ENCODE results near the gene C13orf46.
"Not testable (repeated sequence)": the region's sequence is repeated elsewhere in the genome, so short reads cannot be mapped to it uniquely, and the experiment has no call there.

C13orf46 gene

DNA sequence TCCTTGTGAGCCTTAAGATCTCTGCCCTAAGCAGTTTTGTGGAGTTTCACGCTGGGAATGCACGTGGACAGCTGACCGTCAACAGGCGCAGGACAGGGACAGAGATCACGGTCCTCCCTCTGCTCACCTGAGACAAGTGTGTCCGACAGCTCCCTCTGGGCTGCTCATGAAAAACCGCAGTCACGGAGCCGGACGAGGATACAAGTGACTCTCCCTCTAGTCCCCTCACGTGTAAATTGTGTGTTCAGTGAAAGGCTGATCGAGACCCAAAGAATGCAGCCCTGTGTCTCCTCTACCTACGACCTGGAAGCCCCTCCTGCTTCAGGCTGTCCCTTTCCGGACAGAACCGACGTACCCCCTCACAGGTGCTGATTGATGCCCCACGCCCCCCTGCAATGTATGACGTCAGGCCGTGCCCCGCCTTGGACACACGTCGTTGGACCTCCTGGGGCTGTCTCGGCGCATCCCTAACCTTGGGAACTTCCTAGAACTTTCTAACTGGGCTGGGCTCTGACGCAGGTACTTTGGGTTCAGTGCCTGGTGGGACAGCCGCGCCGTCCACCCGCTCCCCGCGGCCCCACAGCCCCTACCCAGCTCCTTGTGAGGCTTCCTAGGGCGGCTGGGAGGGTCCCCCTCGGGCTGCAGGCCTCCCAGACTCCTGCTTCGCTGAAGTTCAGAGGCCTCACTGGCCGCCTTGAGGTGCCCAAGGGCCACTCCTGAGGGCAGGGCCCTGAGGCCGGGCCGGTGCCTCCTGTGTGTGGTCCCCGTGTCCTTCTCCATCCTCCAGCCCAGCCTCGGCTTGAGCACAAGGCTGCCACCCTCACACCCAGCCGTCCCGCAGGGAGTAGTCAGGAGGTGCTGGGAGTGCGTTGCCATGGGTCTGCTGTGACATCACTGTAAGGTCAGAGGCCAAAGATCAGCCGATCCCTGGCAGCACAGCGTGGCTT is at the start of gene C13orf46:
C13orf46 (minus strand) TSS at position 859 of the 947 bp plus-strand sequence; CDS start at position 780, 79 bp downstream.
- DNase-seq, result no peak

DNA sequence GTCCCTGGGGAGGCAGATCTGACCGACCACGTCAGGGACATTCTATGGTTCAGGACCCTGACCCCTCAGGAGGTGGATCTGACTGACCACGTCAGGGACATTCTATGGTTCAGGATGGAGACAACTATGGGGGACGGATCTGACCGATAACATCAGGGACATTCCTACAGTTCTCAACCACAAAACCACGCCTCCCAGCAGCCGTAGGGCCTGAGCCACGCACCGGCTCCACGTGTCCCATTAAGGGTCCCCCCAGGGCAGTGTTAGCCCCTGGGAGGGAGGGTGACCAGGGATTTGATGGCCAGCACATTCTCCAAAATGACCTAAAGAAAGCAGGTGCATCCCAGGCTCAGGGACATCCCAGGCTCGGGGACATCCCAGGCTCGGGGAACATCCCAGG is 49.0 kb upstream of the C13orf46 start:
- DNase-seq, result no peak

DNA sequence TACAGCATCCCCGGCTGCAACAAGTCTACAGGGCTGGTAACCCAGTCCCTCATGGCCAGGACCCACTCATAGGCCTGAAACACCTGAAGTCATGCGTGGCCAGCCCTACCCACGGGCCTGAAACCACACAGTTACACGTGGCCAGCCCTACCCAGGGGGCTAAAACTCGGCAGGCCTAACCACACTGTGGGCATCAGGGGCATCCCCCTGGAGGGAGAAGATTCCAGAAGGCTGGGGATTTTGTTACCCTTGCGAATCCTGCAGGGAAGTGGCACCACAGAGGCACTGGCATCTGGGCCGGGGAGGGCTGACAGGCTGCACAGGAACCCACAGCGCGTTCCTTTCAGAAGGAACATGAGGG is 48.4 kb upstream of the C13orf46 start:
- DNase-seq, result no peak

DNA sequence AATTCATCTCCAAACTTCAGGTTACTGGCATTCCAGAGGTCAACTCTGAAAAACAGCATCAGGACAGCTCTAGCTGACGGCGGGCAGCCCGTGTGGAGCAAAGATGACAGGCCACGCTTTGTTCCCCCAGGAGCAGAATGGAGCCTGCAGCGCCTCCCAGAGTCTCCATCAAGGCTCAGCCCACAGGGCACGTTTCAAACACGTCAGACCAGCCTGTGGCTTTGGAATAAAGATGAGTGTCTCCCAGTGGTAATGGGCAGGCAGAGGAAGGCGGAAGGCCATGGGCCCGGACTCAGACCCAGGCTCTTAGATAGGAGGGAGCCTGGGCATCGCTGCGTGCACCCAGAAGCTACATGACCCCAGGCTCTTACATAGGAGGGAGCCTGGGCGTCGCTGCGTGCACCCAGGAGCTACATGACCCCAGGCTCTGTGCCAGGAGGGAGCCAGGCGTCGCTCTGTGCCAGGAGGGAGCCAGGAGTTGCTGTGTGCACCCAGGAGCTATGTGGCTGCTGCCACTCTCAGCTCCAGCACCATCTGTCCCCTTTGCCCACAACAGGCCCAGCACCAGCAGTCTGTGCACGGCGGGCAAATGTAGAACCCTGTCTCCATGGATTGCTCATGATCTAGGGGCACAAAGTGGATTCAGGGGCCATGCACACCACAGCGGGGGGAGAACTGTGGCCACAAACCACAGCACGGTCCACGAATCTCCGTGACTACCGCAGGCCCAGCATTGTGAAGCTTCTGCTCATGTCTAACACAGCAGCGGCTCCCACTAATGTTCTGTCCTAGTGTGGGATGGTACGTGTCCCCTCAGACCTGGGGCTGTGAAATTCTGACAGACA is 47.8 kb upstream of the C13orf46 start:
- peak in 17 of 56 donors; percentile 12 to 66 (median 42) for DNase-seq

DNA sequence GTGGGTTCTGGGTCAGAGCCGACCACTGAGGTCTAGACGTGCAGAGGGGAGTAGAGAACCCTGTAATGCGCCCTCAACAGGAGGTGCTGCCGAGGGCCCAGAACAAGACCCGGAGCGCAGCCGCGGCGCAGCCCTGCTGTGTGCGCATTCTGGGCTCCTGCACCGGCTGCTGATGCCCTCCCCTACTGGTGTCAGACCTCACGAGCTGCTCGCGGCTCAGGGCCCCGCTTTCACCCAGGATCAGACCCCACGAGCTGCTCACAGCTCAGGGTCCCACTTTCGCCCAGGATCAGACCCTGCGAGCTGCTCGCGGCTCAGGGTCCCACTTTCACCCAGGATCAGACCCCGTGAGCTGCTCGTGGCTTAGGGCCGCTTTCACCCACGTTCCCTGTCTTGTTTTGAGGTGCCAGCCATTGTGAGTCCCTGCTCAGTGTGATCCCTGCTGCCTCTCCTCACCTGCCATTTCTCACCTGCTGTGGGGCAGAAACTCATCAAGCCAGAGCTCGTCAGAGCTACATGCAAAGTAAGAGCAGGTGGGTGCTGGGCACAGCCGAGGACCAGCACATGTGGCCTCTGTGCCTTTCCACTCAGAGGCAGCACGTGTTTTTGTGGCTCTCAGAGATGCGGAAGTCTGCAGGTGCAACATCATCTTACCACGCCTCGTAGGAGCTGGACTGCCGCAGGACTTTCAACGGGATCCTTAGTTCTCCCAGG is 47.0 kb upstream of the C13orf46 start:
- DNase-seq, result no peak

DNA sequence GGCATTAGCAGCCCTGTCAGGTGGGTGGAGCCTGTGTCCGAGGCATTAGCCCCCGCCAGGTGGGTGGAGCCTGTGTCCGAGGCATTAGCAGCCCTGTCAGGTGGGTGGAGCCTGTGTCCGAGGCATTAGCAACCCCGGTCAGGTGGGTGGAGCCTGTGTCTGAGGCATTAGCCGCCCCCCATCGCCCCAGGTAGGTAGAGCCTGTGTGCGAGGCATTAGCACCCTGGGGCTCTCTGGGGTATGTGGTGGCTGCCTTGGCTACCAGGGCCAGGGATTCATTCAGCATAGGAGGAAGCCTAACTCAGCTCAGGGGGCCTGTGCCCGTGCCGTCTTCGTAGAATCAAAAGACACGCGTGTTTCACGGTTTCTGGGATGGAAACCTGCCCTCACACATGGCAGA is 46.3 kb upstream of the C13orf46 start:
- not testable (repeated sequence) for DNase-seq

DNA sequence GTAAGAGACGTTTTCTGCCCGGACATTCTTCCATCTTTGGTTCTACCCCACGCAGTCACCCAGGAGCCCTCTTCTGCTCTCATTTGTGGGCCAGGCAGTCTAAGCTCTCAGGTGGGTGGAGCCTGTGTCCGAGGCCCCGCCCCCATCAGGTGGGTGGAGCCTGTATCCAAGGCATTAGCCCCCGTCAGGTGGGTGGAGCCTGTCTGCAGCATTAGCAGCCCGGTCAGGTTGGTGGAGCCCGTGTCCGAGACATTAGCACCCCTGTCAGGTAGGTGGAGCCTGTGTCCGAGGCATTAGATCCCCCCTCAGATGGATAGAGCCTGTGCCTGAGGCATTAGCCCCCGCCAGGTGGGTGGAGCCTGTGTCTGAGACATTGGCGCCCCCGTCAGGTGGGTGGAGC is 45.5 kb upstream of the C13orf46 start:
- peak in 1 of 56 donors; percentile 42 for DNase-seq

DNA sequence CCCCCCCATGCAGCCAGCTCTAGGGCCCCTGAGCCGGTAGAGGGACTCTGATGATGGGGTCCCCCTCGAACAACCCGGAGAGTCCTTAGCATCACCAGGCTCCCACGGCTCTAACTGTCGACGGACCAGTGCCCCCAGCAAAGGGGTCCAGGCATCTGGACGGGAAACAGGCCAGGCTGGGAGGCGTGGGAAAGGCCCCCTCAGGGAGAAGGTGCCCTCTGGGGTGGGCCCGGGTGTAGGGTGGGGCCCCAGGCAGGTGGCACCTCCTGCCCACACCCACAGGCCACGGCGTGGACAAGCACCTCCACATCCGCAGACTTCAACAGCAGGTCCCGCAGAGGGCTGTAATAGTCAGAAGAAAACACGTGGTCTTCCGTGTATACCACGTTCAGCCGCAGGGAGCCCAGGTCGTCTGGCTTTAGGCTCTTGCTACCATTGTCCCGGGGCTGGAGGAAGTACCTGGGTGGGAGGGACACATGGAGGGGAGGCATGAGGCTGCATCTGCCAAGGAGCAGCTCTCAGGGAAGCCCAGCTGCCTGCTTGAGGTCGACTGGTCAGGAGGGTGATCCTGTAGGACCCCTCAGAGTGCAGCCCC is 44.7 kb upstream of the C13orf46 start:
- no peak for DNase-seq

DNA sequence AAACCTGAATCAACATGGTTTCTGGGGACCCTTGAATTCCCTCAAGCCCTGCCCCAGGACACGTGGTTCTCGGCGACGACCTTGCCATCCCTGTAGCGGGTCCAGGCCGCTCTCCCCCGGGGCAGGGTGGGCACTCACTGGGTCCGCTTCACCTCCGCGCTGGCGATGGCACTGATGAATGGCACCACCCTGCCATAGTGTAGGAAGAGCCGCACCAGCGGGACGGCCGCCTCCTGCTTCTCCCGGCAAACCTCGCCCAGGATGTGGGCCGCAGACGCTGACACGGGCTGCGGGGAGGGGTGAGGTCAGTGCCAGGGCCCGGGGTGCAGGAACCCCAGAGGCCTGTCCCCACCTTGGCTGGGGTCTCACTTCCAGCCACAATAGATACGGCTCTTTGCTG is 44.1 kb upstream of the C13orf46 start:
- DNase-seq, result no peak

DNA sequence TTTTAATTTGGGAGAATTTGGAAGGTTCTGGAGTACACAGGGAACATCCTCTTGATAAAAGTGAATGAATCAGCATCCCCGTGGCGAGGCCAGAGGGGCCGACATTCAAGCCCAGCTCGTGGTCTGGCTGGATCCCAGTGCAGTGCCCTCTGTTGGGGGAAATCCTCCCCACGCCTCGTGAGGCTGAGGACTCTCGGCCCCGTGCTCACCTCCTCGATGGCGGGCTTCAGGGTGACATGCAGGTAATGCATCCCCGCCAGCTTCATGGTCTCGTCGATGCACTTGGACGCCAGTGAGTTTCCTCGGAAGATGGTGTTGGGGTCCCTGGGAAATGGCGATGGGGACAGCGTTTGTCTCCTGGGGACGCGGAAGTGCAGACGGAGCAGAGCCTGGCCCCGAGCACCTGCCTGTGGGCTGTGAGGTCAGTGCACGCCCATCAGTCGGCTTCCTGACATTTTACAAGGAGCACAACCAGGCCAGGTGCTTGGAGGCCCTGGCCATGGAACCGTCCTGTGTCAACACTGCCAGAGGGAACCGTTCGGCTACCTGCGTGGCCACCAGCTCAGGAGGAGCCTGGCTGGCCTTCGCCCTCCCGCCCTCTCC is 43.3 kb upstream of the C13orf46 start:
- DNase-seq, result no peak

DNA sequence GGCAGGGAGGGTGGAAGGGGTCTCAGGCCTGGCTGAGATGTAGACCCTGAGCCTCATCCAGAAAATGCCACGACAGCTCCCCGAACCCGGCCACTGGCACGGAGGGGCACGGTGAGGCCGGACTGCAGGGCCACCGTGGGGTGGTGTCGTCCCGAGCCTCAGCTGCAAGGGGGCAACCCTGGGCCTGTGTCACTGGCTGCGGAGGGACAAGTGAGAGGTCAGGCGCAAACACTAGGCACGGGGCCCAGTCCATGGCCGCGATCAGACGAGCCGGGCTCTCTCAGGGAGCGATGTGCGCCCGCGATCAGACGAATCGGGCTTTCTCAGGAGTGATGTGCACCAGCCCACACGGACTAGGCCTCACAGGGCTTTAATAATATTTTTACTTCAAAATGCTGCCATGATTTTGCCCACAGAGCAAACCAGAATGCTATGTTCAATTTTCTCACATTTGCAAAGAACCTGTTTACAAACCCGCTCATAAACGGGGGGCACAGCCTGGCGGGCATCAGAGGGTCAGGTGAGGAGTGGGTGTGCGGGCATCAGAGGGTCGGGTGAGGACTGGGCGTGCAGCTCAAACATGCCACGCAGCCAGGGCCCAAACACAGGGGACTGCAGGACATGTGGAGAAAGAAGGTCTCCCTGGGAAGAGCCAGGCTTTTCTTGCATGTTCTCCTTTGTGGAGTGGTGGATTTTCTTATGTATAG is 42.6 kb upstream of the C13orf46 start:
- DNase-seq, result no peak

DNA sequence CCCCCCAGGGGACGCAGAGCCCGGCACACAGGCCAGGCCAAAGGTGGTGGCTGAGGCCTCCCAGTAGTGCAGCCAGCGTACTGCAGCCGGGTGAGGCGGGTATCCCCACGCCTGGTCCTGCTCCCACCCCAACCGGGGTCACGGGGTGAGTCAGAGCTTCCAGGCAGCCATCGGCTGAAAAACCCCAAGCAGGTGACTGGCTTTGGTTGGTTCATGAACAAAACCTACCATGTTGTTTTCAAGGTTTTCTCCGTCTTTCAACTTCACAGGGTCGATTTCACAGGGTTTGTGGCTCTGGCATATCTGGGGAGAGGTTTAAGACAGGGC is 42.1 kb upstream of the C13orf46 start:
- no peak for DNase-seq

DNA sequence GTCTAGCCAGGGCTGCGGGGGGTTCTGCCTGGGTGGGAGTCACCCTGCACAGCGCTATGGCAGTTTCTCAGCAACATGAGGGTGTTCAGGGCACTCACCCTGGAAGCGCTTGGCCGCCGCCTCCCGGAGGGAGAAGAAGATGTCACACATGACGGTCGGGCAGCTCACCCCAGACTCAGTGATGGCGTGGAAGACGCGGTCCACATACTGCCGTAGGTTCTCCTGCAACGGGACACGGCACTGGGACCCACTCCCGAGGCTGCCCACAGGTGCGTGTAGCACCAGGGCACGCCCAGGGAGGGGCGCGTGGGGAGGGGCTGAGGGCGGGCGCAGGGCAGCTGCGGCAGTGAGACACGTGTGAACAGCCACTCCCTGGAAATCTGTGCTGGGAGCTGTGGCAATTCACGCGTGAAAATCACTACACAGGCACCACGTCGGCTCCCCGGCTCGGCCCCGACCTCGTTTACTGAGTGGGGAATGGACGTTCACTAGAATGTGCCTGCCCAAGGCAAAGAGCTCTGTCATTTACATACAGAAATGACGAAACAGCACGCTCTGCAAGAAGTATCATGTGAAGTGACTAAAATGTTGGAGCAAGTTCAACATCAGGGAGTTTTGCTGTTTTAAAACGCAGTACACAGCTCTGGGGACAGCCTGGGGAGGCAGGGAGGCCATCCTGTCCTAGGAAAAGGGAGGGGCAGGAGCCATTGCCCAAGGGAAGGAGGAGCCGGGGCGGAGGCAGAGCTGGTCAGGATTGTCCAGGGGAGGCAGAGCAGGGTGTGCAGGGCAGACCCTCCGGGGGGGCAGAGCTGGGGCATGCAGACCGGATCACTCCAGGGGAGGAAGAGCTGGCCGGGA is 41.5 kb upstream of the C13orf46 start:
- no peak for DNase-seq

DNA sequence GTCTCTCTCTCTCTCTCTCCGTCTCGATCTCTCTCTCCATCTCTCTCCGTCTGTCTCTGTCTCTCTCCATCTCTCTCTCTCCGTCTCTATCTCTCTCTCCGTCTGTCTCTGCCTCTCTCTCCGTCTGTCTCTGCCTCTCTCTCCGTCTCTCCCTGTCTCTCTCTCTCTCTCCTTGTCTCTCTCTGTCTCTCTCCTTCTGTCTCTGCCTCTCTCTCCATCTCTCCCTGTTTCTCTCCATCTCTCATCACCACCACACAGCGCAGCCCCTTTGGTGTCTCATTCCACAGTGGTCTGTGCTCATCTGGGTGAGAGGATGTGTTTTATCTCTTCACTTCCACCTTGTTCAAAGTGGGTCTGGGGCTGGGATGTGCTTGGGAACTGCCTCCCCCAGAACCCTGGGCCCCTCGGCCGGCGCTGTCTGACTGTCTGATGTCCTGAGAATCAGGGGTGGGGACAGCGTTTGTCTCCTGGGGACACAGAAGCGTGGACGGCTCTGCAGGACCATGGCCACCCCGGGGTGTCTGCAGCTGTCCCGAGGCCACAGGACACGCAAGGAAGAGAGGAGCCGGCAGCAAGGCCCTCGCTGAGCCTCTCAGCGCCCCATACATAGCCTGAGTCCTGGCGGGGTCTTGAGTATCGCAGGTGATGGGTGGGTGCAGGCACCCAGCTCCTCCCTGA is 40.2 kb upstream of the C13orf46 start:
- DNase-seq, result no peak

DNA sequence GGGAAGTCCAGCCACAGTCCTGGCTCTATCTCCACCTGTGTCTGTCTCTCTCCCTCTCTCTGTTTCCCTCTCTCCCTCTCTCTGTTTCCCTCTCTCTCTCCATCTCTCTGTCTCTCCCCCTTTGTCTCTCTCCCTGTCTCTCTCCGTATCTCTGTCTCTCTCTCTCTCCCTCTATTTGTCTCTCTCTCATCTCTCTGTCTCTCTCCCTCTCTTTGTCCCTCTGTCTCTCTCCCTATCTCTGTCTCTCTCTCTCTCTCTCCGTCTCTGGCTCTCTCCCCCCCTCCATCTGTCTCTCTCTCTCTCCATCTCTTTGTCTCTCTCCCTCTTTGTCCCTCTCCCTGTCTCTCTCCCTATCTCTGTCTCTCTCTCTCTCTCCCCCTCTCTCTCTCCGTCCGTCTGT is 39.5 kb upstream of the C13orf46 start:
- no peak for DNase-seq

DNA sequence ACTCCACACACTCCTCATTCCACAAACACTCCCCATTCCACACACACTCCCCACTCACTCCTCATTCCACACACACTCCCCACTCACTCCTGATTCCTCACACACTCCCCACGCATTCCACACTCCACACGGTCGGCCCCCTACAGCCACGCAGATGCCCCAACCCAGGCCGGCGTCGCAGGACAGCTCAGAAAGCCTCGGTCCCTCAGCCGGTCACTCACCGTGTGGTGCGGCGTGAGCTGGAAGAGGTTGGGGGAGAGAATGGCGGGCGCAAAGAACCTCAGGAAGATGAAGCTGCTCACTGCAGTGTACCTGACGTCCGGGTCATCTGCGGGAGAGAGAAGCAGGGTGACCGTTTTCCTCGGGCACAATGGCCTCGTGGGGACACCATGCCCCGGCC is 39.0 kb upstream of the C13orf46 start:
- no peak for DNase-seq

DNA sequence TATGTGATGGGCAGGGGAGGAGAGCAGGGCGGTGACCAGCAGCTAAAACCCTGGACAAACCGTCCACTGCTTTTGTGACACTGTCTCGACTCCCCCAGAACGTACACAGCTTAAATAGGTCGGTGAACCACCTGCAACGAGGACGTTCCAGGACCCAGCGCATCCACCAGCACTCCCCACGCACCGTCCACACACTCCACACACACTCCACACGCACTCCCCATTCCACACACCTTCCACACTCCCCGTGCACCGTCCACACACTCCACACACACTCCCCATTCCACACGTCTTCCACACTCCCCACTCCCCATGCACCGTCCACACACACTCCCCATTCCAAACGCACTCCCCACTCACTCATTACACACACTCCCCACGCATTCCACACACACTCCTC is 38.3 kb upstream of the C13orf46 start:
- DNase-seq, result no peak

DNA sequence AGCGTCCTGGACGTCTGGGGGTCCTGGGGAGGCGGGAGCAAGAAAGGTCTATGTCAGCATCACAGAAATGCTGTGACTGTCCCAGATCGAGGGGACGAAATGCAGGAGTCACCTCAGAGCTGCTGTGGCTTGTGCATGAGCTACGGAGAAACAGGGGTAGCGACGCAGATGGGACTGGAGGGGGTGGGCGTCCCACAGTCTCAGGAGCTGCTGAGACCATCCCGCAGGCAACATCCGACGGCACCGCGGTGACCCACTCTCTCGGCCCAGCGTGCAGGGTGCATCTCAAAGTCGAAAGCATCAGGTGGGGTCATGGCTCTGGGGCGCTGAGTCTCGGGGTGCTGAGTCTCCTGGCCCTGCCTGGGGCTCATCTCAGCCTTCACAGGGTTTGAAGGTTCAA is 37.4 kb upstream of the C13orf46 start:
- no peak for DNase-seq
